Glutamatergic neuron (in vitro differentiated cells): ENCODE results near the gene TNPO3. TPM values are rescaled to one million over a fixed set of nuclear protein-coding genes. Genes with fewer than 3 reads are reported as not detected.

ENCODE experiments used
- DNase-seq: peaks from one replicate; pipeline ENCODE4 v3.0.0; 2022
- H3K27ac Mint-ChIP-seq: one replicate; pipeline ENCODE4 v1.8.0; 2020; ENCODE audit warnings: mild to moderate bottlenecking, mixed read lengths, inconsistent platforms; ENCODE audit not compliant: unreplicated experiment
- H3K27me3 Mint-ChIP-seq: one replicate; pipeline ENCODE4 v1.8.0; 2020; ENCODE audit warnings: mild to moderate bottlenecking, moderate library complexity, mixed read lengths, inconsistent platforms; ENCODE audit not compliant: unreplicated experiment
- H3K36me3 Mint-ChIP-seq: one replicate; pipeline ENCODE4 v1.8.0; 2020; ENCODE audit warnings: mild to moderate bottlenecking, mixed read lengths, inconsistent platforms; ENCODE audit not compliant: unreplicated experiment
- H3K4me1 Mint-ChIP-seq: one replicate; pipeline ENCODE4 v1.8.0; 2020; ENCODE audit warnings: mild to moderate bottlenecking, low read depth, mixed read lengths, inconsistent platforms; ENCODE audit not compliant: unreplicated experiment
- H3K4me3 Mint-ChIP-seq: one replicate; pipeline ENCODE4 v1.8.0; 2020; ENCODE audit warnings: mild to moderate bottlenecking, mixed read lengths, inconsistent platforms; ENCODE audit not compliant: unreplicated experiment
- H3K9me3 Mint-ChIP-seq: one replicate; pipeline ENCODE4 v1.8.0; 2020; ENCODE audit warnings: mild to moderate bottlenecking, moderate library complexity, mixed read lengths, inconsistent platforms; ENCODE audit not compliant: unreplicated experiment
- CTCF ChIP-seq: fragments of 200-600 bp; sonication (generic); IDR thresholded peaks from one replicate; pipeline ENCODE4 v1.5.0; 2021; ENCODE audit not compliant: partially characterized antibody, unreplicated experiment
- total RNA-seq: library from RNA; stranded (reverse); fragmentation: NEBNext Ultra II Directional; extraction: Animal tissue kit (Norgen Biotek cat#: 25700); gene quantifications from one replicate; pipeline ENCODE4 v1.2.1, GENCODE V29; 2021; ENCODE audit not compliant: unreplicated experiment

The TNPO3 gene
- total RNA-seq, 1 donor from 2014 or later = 53.8 TPM

GRCh38 chr7:128923411-128923800 lies 131.5 kb downstream of the TNPO3 start:
- Mint-ChIP-seq H3K27ac (no peak overlapping the region), H3K9me3 (peaks cover 3% of the 10 kb centered on the region)

GRCh38 chr7:128922496-128923410 lies 132.2 kb downstream of the TNPO3 start:
- DNase-seq = no peak
- Mint-ChIP-seq H3K27ac (no peak overlapping the region), H3K36me3 (no peaks in the 10 kb centered on the region), H3K27me3 (peaks cover 6% of the 10 kb centered on the region), H3K4me3 (no peak overlapping the region), H3K4me1 (peaks cover 17% of the 10 kb centered on the region), H3K9me3 (peaks cover 3% of the 10 kb centered on the region)
- no peak for TF ChIP-seq CTCF

More at GRCh38 chr7:128923411-128923800, 131.5 kb downstream of the TNPO3 start:
- Mint-ChIP-seq H3K4me1 (peaks cover 17% of the 10 kb centered on the region), H3K4me3 (no peak overlapping the region), H3K27me3 (peaks cover 5% of the 10 kb centered on the region), H3K36me3 (no peaks in the 10 kb centered on the region)
- no peak for DNase-seq
- no peak for TF ChIP-seq CTCF

- peaks cover 17% of the 10 kb centered on the region for H3K4me1 Mint-ChIP-seq
- peaks cover 3% of the 10 kb centered on the region for H3K9me3 Mint-ChIP-seq
- no peak for DNase-seq
- no peak overlapping the region for H3K27ac Mint-ChIP-seq
- no peak overlapping the region for H3K4me3 Mint-ChIP-seq
- H3K27me3 Mint-ChIP-seq = peaks cover 7% of the 10 kb centered on the region
- H3K36me3 Mint-ChIP-seq = no peaks in the 10 kb centered on the region
- no peak for TF ChIP-seq CTCF
Observed at GRCh38 chr7:128921866-128922440, 133.0 kb downstream of the TNPO3 start.

GRCh38 chr7:128920913-128921582 lies 133.9 kb downstream of the TNPO3 start:
- H3K27me3 Mint-ChIP-seq = peaks cover 13% of the 10 kb centered on the region
- peaks cover 3% of the 10 kb centered on the region for H3K9me3 Mint-ChIP-seq
- no peak for DNase-seq
- no peak overlapping the region for H3K4me3 Mint-ChIP-seq
- peaks cover 17% of the 10 kb centered on the region for H3K4me1 Mint-ChIP-seq
- H3K36me3 Mint-ChIP-seq = no peaks in the 10 kb centered on the region
- TF ChIP-seq CTCF = no peak
- H3K27ac Mint-ChIP-seq = no peak overlapping the region
